Activated CD4-positive, CD25-positive, alpha-beta regulatory T cell (primary cell): ENCODE results near the gene SHC1.

Source experiments
- DNase-seq, 4 experiments: peaks; one replicate each; lab custom pipeline; 2025; lab: John Stamatoyannopoulos, UW

SHC1 gene

GRCh38 chr1:155008015-155008941 lies 37.7 kb upstream of the SHC1 start:
- no peak for DNase-seq

DNA sequence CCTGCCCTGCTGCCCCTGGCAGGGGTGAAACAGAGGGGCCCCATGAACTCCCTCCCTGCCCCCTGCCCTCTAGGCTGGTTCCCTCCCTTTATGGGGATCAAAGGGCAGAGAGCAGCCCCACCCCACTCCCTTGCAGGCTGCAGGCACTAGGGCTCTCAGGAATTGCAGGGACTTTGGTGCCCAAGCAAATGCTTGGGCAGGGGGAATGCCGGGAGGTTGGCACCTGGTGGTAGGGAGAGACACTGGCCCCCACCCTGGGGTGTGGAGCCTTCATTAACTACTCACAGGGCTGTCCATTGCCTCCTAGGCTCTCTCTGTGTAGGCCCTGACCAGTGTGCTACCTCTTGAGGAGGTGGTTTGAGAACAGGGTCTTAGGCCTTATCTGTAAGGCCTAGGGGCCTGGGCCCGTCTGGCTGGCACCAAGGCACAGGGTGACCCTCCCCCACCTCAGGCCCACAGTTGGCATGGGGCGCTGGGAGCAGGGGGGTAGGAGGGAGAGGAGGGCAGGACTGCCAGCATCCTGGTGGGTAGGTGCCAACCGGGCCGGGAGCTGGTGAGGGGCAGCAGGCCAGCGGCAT lies 36.8 kb upstream of the SHC1 start:
- no peak for DNase-seq

GRCh38 chr1:155006601-155007101 lies 36.1 kb upstream of the SHC1 start:
- no peak for DNase-seq

DNA sequence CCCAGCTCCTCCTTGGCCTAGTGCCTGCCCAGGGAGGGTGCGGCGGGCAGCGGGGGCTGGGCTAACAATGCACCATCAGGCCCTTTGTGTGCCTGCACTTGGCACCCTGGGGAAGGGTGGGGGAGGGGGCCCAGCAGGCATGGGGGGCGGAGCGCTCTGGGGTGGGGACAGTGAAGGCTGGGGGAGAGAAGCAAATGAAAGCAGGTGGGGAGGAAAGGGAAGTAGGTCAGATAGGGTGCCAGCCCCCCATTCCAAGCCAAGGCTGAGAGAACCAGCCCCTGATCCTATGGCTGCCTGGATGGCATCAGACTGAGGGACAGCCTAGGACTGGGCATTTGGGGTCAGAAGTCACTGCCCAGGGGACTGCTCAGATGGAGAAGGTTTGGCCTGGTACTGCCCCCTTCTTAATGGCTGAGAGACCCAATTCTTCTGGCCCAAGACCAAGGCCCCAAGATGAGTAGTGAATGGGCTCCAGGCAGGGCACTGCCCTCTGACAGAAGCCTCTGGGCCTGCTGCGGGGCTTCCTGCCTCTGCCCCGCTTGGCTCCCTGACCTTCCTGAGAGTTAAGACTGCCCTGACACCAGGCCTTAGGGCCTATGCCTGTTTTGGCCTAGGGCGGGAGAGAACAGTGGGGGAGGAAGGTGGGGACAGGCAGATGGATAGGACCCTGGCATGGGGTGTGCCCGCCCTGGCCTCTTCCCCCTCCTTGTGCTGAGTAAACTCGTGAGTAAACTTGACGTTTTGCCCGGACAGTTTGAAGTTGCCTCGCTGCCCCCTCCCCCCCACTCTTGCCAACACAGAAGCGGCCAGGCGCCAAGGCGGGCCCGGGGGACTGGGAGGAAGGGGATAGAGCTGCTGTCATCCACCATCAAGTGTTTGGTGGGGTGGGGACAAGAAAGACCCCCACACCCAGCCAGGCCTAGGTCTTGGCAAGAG lies 34.8 kb upstream of the SHC1 start:
- no peak for DNase-seq

- DNase-seq, result no peak
Measured at GRCh38 chr1:155004352-155005075, 34.0 kb upstream of the SHC1 start.

DNA sequence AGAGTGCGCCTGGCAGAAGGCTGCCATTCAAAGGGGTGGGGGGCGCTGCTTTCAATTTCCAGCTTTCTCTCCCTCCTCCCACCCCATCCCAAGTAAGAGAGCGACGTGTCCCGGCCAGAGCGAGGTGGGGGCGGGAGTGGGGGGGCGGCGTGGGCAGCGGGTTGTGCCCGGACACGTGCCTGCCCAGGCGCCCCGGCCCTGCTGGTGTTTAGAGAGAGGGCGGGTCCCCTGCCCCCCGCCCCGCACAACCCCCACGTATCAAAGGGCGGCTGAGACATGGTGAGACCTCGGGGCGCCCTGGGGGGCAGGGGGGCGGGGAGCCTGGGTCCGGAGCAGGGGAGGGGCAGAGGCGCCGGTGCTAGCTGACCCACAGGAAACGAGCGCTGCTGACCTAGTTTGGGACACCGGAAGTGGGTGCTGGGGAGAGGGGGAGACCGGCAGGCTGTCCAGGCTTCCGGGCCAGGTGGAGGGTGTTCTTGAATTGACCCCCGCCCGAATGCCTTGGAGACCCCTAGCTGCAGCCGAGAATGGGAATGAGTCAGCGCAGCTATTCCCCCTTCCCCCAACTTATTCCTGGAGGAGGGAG lies 33.3 kb upstream of the SHC1 start:
- no peak for DNase-seq

DNA sequence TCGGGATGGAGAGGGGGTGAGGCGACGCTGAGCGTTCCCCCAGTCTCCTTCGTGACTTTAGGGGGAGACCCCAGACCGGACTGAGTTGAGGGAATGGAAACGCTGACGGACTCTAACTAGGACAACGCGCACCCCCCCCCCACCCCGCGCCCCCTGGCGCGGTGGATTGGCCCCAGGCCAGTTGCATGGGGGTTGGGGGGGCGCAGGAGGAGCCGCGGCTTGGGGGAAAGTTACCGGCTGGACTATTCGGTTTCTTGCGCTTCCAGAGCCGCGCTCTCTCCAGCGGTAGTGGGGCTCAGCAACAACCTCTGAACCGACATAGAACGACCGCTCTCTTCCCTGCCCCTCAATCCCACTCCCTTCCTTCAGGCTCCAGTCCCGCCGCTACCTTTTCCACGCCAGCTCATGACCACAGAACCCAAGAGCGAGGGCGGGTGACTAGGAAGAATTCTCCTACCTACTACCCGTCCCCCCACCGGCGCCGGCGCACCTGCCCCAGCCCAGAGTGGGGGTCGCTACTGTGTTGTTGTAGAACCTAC lies 32.7 kb upstream of the SHC1 start:
- DNase-seq, result no peak

DNA sequence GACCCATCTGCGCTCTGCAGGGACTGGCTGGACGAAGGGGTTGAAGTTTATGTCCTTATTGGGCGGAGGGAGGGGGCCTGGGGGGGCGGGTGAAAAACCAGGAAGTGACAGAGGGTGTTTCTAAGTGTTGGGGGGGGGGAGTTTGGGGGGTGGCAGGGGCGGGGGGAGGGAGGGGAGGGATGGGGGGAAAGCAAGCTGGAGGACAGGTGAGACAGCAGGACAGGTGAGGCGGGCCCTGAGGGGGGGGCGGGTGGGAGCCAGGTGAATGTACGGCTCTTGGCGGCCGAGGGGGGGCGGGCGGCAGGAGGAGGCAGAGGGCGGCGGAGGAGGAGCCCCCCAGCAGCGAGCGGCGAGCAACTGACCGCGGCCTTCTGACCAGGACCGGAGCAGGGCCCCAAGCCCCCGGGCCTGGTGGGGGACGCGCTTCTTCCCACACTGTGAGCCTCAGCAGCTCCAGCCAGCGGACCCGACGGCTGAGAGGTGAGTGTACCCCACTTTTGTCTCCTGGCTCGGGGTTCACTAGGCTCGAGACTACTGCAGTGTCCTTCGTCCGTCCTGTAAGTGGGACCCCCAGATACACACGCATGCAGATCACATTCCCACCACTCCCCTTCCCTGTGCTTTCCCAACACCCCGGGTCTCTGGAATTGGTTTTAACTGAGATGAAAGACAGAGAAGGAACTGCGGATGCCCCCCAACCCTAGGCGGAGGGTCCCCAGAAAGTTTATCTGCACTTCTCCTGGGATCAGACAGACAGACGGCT lies 32.1 kb upstream of the SHC1 start, which contains the start of gene ZBTB7B:
Gene ZBTB7B (plus strand): TSS at position 339 of the 763 bp plus-strand sequence. CDS start 11,859 bp downstream, outside the sequence.
- DNase-seq, result no peak

GRCh38 chr1:155001675-155002463 lies 31.3 kb upstream of the SHC1 start:
- peak; percentile 94 to 97 (median 96) for DNase-seq

DNA sequence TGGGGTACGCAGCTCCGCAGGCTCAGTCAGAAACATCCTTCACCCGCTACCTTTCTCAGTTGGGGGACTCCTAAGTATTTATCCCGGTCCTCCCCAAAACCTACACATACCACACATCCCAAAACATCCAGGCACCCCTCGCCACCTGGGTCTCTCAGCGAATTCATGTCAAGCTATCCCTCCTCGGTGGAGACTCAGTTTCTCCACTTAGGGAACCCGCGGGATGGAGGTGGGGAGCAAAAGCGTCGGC lies 30.8 kb upstream of the SHC1 start:
- DNase-seq, result no peak

DNA sequence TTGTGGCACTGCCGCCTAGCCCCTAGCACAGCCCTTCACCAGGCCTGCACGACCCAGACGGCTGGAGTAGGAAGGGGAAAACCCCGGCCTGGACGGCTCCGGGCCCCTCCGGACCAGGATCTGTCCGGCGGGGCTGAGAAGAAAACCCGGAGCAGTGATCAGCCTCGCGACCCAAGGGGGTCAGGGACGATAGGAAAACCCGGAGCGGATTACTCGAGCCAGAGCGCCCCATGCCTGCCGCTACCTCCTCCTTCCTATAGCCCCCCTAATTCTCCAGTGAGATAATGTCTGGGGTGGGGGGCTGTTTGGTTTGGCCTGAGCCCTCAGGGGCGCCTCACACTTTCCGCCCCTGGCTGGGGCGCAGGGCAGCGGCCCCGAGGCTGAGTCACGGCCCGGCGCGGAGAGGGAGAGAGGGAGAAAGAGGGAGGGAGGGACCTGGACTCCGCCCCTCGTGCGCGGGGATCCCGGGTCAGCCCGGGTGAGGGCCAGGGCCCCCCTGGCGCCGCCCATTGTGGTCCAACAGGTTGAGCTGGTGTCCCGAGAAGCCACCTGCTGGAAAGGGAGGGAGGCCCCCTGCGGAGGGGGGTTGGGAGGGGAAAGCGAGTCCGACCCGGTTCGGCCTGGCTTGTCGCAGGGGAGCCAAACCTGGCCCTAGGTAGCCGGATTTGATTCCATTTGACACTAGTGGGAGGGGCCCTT lies 30.3 kb upstream of the SHC1 start:
- peak; percentile 37 to 63 (median 52) for DNase-seq

DNA sequence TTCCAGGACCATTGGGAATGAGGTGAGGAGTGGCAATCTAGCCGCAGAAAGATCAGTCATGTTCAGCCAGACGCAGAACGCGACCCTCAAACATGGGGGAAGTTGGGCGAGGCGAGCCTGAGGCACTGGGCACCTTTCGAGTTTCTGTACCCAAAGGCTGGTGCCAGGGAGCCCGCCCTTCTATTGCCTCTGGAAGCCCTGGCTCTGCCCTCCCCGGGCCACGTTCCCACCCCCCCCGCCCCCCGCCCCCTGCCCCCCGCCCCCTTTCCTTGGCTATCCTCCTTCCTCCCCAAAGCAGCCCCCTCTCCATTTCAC lies 29.8 kb upstream of the SHC1 start:
- DNase-seq, result no peak

GRCh38 chr1:154999571-155000410 lies 29.2 kb upstream of the SHC1 start:
- no peak for DNase-seq

- DNase-seq, result peak; percentile 26 to 46 (median 37)
Measured at GRCh38 chr1:154998818-154999570, 28.4 kb upstream of the SHC1 start.

GRCh38 chr1:154998201-154998780 lies 27.7 kb upstream of the SHC1 start:
- no peak for DNase-seq

GRCh38 chr1:154996966-154997701 lies 26.6 kb upstream of the SHC1 start:
- no peak for DNase-seq
